HG03097 (cell line): ENCODE measurements around the gene PHPT1.
"Not testable (repeated sequence)": the region's sequence is repeated elsewhere in the genome, so short reads cannot be mapped to it uniquely, and the experiment has no call there.

Experiments
- ATAC-seq: cut with Tn5 transposase; IDR thresholded peaks from one replicate; pipeline ENCODE4 v1.9.1; 2021; ENCODE audit not compliant: unreplicated experiment, low FRiP score

Gene PHPT1

DNA sequence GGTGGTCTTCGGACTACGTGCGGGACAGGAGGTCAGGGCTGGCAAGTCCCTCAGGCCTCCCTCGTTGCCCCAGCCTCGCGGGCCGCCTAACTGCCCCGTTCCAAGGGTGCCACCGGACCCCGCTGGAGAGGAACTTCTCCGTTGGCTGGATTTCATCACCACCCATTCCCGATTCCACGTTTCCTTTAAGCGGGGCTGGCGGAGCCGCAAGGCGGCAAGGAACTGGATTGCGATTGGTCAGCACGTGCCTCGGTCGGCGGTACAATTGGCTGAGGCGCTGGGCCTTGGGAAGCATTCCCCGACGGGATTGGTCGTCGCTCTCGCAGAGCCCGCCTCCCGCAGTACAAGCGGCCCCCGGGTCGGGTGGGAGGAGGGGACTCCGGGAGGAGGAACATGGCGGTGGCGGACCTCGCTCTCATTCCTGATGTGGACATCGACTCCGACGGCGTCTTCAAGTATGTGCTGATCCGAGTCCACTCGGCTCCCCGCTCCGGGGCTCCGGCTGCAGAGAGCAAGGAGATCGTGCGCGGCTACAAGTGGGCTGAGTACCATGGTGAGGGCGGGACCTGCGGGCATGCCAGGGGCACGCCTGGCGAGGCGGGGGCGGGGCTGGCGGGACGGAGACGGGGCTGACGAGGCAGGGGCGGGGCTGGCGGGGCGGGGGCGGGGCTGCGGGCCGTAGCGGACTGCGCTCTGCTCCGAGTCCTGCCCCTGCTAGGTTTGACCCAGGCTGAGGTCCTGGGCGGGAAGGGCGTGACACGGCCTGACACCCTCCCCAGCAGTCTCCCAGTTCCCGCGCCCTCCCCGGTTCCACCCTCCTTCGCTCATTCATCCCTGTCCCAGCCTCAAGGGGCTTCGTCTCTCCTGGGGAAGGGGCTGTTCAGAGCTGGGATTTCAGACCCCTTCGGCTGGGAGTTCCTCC is at the start of gene PHPT1:
Gene PHPT1 (plus strand): TSS at position 372 of the 922 bp plus-strand sequence. CDS start 22 bp downstream, at position 394.
- peak; percentile 78 for ATAC-seq

- no peak for ATAC-seq
These were observed 49.2 kb upstream of the PHPT1 start for GRCh38 chr9:136799854-136800657.

- no peak for ATAC-seq
These were observed 46.9 kb upstream of the PHPT1 start for GRCh38 chr9:136802321-136802720.

DNA sequence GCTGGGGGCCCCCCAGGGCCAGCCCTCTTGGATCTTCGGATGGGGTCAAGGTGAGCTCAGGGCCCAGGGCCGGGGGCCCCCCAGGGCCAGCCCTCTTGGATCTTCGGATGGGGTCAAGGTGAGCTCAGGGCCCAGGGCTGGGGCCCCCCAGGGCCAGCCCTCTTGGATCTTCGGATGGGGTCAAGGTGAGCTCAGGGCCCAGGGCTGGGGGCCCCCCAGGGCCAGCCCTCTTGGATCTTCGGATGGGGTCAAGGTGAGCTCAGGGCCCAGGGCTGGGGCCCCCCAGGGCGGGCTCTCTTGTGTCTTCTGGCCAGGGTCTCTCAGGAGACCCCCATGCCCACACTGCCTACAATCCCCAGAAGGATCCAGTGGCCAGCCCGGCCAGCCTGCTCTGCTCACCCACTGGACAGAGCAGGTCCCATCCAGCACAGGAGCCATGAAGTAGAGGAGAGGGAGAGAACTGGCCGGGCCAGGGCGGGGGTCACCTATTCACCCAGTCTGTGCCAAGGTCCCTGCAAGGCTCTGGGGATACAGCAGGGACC is 46.1 kb upstream of the PHPT1 start:
- ATAC-seq = not testable (repeated sequence)

DNA sequence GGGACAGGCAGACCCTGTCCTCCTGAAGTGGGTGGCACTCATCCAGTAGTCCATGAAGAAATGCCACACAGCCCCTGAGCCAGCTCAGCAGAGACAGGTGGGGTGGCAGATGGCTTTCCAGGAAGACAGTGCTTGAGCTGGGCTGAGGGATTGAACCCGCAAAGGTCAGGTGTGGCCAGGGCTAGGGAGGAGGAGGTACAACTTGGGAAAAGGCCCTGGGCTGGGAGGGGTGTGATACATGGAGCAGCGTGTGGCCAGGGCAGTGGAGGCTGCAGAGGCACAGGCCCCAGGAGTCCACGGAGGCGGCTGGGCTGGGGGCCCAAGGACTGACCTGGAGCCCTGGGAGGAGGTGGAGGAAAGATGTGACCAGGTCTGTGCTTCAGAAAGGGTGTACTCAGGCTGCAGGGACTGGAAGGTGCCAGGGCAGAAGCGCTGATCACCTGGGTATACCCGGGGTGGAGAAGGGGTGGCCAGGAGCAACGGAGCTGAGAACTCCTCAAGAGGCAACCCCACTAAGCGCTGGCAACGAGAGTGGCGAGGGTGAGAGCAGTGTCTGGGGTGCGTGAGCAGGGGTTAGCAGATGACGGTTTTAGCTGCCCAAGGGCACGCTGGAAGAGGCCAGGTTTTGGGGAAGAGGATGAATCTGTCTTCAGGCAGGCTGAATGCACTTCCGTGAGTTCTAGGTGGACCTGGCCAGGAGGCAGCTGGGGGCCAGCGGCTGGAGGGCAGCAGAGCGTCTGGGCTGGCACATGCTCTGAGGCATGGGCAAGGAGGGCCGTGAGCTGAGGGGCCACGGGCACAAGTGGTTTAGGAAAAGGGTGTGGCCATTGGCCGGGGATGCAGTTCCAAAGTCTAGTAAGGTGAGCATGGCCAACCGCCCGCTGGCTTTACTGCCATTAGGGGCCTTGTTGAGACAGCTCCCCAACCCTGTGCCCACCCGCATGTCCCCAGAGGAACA is 45.4 kb upstream of the PHPT1 start:
- ATAC-seq = no peak

DNA sequence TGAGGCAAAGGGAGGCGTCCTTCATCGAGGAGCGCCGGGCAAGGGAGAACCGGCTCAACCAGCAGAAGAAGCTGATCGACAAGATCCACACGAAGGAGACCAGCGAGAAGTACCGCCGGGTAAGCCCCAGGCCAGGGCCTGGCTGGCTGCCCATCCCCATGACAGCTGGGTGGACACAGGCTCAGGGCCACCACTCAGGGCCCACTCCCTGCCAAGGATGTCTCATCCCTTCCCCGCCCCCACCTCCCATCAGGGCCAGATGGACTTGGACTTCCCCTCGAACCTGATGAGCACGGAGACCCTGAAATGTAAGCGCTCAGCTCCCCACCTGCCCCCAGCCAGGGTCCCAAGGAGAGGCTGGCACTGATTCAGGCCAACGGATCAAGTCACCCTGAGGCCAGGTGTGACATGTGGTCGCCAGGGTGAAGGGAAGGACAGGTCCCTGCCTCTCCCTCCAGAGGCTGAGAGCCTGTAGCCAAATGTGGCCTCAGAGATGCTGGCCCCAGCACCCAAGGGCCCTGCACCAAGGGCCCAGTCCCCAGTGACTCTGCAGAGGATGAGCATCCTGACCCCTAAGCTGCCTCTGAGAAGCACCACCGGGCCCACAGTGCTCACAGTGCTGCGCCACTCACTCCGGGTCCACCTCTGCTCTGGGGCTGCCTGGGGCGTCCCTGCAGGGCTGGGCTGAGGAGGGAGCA is 44.6 kb upstream of the PHPT1 start:
- ATAC-seq = no peak

DNA sequence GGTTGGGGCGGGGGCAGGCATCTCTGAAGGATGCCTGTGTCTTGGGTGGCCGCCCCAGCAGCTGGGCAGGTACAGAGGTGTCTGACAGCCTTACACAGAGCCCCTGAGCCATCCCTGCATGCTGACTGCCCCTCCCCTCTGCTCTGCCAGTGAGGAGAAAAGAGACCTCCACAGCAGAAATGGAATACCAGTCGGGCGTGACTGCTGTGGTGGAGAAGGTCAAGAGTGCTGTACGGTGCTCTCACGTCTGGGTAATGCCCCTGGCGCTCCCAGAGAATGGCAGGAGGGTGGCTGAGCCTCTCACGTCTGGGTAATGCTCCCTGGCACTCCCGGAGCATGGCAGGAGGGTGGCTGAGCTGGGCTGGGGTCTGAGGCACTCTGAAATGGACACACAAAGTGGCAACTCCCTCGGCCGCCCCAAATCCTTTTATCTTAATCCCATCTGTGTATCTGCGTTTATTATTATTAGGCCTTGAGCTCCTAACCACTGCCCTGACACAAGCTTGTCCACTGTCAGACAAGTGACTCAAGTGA is 43.9 kb upstream of the PHPT1 start:
- no peak for ATAC-seq

DNA sequence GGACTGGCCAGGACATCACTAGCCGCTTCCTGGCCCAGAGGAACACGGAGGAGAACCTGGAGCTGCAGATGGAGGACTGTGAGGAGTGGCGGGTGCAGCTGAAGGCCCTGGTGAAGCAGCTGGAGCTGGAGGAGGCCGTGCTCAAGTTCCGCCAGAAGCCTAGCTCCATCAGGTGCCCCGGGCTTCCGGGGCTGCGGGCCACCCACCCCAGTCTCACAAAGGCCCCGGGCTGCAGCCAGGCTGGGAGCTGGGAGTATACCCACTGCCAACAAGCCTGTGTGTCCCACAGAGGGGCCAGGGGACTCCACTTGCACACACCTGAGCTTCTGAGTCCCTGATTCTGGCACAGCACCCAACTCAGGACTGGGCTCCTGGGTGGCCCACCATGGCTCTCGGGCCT is 43.1 kb upstream of the PHPT1 start:
- no peak for ATAC-seq

DNA sequence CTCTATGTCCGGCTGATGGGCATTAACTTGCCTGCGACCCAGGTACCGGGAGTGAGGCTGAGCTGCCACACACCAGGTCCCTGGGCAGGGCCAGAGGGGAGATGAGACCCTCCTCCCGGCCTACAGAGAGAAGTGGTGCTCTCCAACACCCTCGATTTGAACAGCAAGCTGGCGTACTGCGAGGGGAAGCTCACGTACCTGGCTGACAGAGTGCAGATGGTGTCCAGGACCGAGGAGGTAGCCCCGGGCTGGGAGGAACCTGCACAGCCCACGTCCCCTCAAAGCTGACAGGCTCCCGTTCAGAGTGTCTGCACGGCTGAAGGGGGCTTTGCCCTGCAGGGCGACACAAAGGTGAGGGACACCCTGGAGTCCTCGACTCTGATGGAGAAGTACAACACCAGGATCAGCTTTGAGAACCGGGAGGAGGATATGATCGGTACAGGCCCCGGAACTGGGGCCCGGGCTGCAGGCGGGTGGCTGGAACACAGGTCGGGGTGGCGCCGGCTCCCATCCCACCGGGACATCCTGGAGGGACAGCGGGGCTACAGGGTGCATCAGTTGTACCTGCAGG is 42.5 kb upstream of the PHPT1 start:
- no peak for ATAC-seq

DNA sequence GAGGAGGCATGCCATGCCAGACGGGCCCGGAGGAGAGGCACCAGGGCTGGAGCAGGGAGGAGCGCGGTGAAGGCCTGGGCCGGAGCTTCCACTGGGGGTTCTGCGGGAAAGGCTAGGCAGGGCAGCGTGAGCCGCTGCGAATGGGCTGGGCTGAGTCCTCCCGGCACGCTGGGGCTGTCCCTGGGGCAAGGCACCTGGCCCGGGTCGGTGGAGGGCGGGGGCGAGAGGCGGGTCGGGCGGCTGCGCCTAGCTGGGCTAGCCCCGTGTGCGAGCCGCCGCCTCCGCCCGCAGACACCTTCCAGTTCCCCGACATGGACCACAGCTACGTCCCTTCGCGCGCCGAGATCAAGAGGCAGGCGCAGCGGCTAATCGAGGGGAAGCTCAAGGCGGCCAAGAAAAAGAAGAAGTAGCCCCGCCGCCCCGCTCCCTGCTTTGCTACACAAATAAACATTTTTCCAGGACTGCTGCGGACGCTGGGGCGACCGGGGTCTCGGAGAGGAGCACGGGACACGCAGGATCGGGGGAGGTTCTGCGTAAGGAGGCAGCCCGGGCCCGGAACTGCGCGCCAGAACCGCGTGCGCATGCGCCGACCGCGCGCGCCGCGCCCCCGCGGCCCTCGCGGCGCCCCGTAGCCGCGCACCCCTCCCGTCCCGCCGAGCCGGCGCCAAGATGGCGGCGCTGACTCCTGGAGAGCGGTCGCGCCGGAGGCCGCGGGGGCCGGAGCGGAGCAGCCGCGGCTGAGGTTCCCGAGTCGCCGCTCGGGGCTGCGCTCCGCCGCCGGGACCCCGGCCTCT is 41.7 kb upstream of the PHPT1 start, which contains the start of gene RABL6:
Gene RABL6 (plus strand): TSS at position 668 of the 794 bp plus-strand sequence. CDS start 249 bp downstream, outside the sequence.
- peak; percentile 60 for ATAC-seq

DNA sequence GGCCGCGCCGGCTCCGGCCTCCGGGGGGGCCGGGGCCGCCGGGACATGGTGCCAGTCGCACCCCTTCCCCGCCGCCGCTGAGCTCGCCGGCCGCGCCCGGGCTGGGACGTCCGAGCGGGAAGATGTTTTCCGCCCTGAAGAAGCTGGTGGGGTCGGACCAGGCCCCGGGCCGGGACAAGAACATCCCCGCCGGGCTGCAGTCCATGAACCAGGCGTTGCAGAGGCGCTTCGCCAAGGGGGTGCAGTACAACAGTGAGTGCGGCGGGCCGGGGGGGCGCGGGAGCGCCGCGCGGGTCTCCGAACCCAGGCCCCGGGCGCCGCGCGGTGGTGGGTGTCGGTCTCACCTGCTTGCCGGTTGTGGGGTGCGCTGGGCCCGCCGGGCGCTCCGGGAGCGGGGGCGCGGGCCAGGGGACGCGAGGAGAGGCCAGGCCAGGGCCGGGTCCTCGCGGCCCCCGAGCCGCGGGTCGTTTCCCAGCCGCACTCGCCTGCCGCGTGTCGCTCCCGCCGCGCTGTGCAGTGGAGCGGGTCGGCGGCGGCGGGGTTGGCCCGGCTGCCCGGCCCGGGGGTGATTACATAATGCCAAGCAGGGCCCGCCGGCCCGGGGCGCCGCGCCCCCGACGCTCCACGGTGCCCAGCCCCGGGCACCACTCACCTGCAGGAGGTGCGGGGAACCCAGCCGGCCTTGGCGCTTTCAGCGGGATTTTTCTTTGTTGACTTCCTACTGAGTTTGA is 41.0 kb upstream of the PHPT1 start:
- peak; percentile 34 for ATAC-seq

- ATAC-seq = no peak
These were observed 40.4 kb upstream of the PHPT1 start for GRCh38 chr9:136808806-136809158.

DNA sequence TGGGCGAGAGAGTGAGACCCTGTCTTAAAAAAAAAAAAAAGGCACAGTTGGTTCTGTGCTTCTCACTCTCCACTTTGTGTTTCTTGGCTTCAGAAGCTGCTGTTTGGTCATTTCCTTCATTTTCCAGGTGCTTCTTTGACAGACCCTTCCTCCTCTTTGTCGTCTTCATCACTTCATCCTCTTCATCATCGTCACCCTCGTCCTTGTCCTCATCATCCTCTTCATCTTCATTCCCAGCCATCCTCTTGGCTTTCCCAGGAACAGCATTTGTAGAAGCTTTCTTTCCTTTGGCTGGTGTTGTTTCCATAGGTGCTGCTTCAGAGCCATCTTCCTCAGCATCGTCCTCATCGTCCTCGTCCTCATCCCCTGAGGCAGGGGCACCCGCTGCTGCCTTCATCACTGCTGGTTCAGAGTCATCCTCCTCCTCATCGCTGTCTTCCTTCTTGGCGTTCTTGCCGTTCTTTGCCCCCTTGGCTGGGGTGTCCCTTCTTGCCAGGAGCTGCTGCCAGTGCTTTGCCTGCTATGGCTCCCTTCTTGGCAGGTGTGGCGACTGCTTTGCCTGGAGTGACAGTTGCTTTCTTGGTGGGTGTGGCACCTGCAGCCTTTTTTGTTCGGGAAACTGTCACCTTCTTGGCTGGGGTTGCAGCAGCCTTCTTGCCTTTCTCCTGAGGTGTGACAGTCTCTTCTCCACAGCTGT is 34.3 kb upstream of the PHPT1 start:
- ATAC-seq = no peak

DNA sequence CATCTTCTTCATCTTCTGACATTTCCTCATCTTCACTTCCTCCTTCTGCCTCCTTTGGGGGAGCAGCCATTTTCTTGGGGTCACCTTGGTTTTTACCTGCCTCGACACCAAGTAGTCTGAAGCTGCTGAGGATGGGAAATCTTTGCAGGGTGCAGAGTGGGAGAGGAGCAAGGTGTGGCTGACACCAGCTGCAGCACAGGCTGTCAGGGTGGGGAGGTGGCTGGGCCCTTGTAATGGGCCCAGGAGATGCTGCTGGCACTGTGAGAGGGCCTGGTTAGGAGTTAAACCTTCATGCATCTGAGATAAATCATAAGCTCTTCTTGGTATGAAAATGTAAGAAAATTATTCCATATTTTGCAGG is 33.8 kb upstream of the PHPT1 start:
- ATAC-seq = no peak

- ATAC-seq = no peak
These were observed 28.0 kb upstream of the PHPT1 start for GRCh38 chr9:136820971-136821825.
